WTC11 (cell line): ENCODE results near the gene TMEM225B.

Experiments
- ERG ChIP-seq: fragments of 250-450 bp; sonication (Bioruptor Pico); IDR thresholded peaks from 2 replicates; pipeline ENCODE4 v1.8.0; 2021; ENCODE audit warnings: mild to moderate bottlenecking
- GABPB1 ChIP-seq: sonication (generic); formaldehyde crosslinking; IDR thresholded peaks from 2 replicates; pipeline ENCODE4 v1.8.1; 2023; ENCODE audit warnings: mild to moderate bottlenecking, missing genetic modification reagents
- NFYB ChIP-seq: sonication (generic); formaldehyde crosslinking; conservative IDR thresholded peaks from 2 replicates; pipeline ENCODE4 v1.8.0; 2022; ENCODE audit warnings: low read depth, missing genetic modification reagents
- PRDM15 ChIP-seq: sonication (generic); formaldehyde crosslinking; IDR thresholded peaks from 2 replicates; pipeline ENCODE4 v1.8.0; 2022; ENCODE audit warnings: missing genetic modification reagents
- TF ChIP-seq, protein P1 (sequence below): fragments of 200-600 bp; IDR thresholded peaks from 2 replicates; pipeline ENCODE4 v1.8.0; 2022; ENCODE audit warnings: antibody characterized with exemption

GRCh38 chr7:99645590-99645989, 47.5 kb downstream of the TMEM225B start:
- TF ChIP-seq, protein P1, sequence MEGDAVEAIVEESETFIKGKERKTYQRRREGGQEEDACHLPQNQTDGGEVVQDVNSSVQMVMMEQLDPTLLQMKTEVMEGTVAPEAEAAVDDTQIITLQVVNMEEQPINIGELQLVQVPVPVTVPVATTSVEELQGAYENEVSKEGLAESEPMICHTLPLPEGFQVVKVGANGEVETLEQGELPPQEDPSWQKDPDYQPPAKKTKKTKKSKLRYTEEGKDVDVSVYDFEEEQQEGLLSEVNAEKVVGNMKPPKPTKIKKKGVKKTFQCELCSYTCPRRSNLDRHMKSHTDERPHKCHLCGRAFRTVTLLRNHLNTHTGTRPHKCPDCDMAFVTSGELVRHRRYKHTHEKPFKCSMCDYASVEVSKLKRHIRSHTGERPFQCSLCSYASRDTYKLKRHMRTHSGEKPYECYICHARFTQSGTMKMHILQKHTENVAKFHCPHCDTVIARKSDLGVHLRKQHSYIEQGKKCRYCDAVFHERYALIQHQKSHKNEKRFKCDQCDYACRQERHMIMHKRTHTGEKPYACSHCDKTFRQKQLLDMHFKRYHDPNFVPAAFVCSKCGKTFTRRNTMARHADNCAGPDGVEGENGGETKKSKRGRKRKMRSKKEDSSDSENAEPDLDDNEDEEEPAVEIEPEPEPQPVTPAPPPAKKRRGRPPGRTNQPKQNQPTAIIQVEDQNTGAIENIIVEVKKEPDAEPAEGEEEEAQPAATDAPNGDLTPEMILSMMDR, result no peak
- TF ChIP-seq GABPB1 (CRISPR knock-in tag), result no peak
- TF ChIP-seq NFYB (CRISPR knock-in tag), result no peak
- TF ChIP-seq PRDM15 (CRISPR knock-in tag), result no peak
- no peak for TF ChIP-seq ERG (CRISPR knock-in tag)
